Type B pancreatic cell (in vitro differentiated cells): ENCODE measurements around the gene FBXO31. TPM values are rescaled to one million over a fixed set of nuclear protein-coding genes. Genes with fewer than 3 reads are reported as not detected.

Source experiments
- DNase-seq: peaks from one replicate; pipeline ENCODE4 v3.0.0; 2021; ENCODE audit warnings: mixed read lengths; ENCODE audit not compliant: unreplicated experiment; ENCODE audit errors: extremely low spot score
- H3K27ac Mint-ChIP-seq: 2 replicates; pipeline ENCODE4 v1.8.0; 2021; ENCODE audit warnings: mild to moderate bottlenecking, mixed read lengths
- H3K27me3 Mint-ChIP-seq: 2 replicates; pipeline ENCODE4 v1.8.0; 2021; ENCODE audit warnings: mixed read lengths
- H3K36me3 Mint-ChIP-seq: 2 replicates; pipeline ENCODE4 v1.8.0; 2021; ENCODE audit warnings: mixed read lengths
- H3K4me1 Mint-ChIP-seq: one replicate; pipeline ENCODE4 v1.8.0; 2021; ENCODE audit warnings: mixed read lengths; ENCODE audit not compliant: unreplicated experiment
- H3K4me3 Mint-ChIP-seq: 2 replicates; pipeline ENCODE4 v1.8.0; 2021; ENCODE audit warnings: mild to moderate bottlenecking, mixed read lengths
- H3K9me3 Mint-ChIP-seq: 2 replicates; pipeline ENCODE4 v1.8.0; 2021; ENCODE audit warnings: mixed read lengths
- total RNA-seq: library from RNA; stranded (reverse); gene quantifications from 2 replicates; pipeline ENCODE4 v1.2.1, GENCODE V29; 2021; ENCODE audit warnings: low replicate concordance
- TF ChIP-seq, protein P1 (sequence below): fragments of 200-600 bp; sonication (generic); conservative IDR thresholded peaks from 2 replicates; pipeline ENCODE4 v1.5.0; 2021; ENCODE audit warnings: antibody characterized with exemption, mild to moderate bottlenecking

The FBXO31 gene
- total RNA-seq, 1 donor from 2014 or later: 35.1 TPM

DNA sequence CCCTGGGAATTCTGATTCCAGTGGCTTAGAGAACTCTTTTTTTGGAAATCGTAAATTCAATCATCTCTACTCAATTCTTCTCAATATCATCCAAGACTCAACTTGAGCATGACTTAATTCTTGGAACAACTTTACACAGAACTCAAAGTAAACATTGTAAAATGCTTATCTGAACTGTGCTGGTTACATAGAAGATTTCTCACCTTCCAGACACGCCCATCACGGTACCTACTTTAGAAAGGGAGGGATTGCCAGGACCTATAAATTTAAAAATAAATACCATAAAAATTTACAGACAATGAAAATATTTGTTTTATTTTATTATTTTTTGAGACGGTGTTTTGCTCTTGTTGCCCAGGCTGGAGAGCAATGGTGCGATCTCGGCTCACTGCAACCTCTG is 35.1 kb upstream of the FBXO31 start:
- no peak for DNase-seq
- Mint-ChIP-seq H3K36me3 (peaks cover 16% of the 10 kb centered on the region), H3K27me3 (no peaks in the 10 kb centered on the region), H3K9me3 (no peaks in the 10 kb centered on the region), H3K4me1 (no peaks in the 10 kb centered on the region), H3K4me3 (no peak overlapping the region), H3K27ac (no peak overlapping the region)
- TF ChIP-seq, protein P1, sequence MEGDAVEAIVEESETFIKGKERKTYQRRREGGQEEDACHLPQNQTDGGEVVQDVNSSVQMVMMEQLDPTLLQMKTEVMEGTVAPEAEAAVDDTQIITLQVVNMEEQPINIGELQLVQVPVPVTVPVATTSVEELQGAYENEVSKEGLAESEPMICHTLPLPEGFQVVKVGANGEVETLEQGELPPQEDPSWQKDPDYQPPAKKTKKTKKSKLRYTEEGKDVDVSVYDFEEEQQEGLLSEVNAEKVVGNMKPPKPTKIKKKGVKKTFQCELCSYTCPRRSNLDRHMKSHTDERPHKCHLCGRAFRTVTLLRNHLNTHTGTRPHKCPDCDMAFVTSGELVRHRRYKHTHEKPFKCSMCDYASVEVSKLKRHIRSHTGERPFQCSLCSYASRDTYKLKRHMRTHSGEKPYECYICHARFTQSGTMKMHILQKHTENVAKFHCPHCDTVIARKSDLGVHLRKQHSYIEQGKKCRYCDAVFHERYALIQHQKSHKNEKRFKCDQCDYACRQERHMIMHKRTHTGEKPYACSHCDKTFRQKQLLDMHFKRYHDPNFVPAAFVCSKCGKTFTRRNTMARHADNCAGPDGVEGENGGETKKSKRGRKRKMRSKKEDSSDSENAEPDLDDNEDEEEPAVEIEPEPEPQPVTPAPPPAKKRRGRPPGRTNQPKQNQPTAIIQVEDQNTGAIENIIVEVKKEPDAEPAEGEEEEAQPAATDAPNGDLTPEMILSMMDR: no peak

DNA sequence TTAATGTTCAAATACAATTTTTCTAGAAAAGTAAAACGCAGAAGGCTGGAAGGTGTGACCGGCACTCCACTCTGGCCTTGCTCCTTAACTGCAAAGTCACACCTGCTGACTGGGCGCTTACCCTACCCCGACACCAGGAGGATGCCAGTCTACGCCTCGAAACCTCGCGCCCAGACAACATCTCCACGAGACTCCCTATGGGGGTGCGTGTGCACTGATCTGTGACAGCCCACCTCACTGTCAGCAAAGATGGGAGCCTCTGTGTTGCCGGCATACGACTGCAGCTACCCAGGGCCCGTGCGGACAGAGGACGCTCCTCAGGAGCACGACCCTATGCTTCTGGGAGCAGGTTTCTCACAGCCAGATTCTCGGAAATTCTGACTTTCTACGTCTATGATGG is 34.6 kb upstream of the FBXO31 start:
- no peaks in the 10 kb centered on the region for H3K9me3 Mint-ChIP-seq
- TF ChIP-seq, protein P1: no peak
- no peaks in the 10 kb centered on the region for H3K27me3 Mint-ChIP-seq
- H3K4me3 Mint-ChIP-seq: no peak overlapping the region
- DNase-seq: no peak
- peaks cover 16% of the 10 kb centered on the region for H3K36me3 Mint-ChIP-seq
- H3K27ac Mint-ChIP-seq: no peak overlapping the region
- H3K4me1 Mint-ChIP-seq: no peaks in the 10 kb centered on the region

- Mint-ChIP-seq H3K27me3 (no peaks in the 10 kb centered on the region), H3K4me3 (no peak overlapping the region), H3K4me1 (no peaks in the 10 kb centered on the region), H3K27ac (no peak overlapping the region), H3K36me3 (peaks cover 13% of the 10 kb centered on the region), H3K9me3 (no peaks in the 10 kb centered on the region)
- TF ChIP-seq, protein P1: no peak
- no peak for DNase-seq
These were observed 33.9 kb upstream of the FBXO31 start for GRCh38 chr16:87417528-87417910.

DNA sequence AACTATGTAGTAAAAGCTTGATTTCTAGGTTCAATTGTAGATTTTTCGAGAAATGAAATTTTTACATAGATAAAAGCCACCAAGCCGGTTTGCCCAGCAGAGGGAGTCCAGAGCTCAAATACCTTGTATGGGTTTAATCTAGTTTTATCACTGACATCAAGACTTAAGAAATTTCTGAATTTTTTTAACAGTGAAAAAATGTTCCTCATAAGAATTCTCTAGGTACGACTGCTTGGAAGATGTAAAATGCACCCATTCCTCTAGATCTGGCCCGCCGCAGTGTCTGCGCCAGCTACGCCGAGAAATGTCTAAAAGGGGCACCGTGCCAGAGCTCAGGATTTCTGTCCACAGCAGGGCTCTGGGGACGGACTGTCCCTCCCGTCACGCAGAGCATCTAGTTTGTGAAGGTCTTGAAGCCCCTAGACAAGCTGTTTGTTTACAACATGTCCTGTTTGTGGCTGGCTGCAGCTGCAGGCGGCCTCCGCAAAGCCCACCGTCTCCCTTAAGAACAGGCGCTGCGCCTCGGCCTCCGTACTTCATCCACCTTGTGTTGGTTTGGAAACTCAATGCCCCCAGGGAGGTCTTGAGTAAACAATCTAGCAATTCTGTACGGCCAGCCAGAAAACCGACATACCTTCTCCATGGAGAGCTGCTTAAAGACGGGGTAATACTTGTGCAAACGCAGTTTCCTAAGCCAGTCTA is 33.4 kb upstream of the FBXO31 start:
- Mint-ChIP-seq H3K36me3 (peaks cover 10% of the 10 kb centered on the region), H3K27ac (no peak overlapping the region)
- DNase-seq: no peak

GRCh38 chr16:87415441-87415840 is 31.9 kb upstream of the FBXO31 start:
- no peaks in the 10 kb centered on the region for H3K4me1 Mint-ChIP-seq
- no peak for DNase-seq
- TF ChIP-seq, protein P1: no peak
- H3K4me3 Mint-ChIP-seq: no peak overlapping the region
- no peaks in the 10 kb centered on the region for H3K9me3 Mint-ChIP-seq
- H3K36me3 Mint-ChIP-seq: peaks cover 8% of the 10 kb centered on the region
- H3K27me3 Mint-ChIP-seq: no peaks in the 10 kb centered on the region
- H3K27ac Mint-ChIP-seq: no peak overlapping the region

More for the DNA sequence above, 33.4 kb upstream of the FBXO31 start:
- no peaks in the 10 kb centered on the region for H3K9me3 Mint-ChIP-seq
- H3K4me3 Mint-ChIP-seq: no peak overlapping the region
- no peaks in the 10 kb centered on the region for H3K4me1 Mint-ChIP-seq
- TF ChIP-seq, protein P1: peak; percentile 78
- no peaks in the 10 kb centered on the region for H3K27me3 Mint-ChIP-seq
